ENCODE results near the gene KLRF1.
A peak's percentile ranks its signal among the peaks of the same experiment; 100 is the strongest.

The KLRF1 gene, protein sequence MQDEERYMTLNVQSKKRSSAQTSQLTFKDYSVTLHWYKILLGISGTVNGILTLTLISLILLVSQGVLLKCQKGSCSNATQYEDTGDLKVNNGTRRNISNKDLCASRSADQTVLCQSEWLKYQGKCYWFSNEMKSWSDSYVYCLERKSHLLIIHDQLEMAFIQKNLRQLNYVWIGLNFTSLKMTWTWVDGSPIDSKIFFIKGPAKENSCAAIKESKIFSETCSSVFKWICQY

DNA sequence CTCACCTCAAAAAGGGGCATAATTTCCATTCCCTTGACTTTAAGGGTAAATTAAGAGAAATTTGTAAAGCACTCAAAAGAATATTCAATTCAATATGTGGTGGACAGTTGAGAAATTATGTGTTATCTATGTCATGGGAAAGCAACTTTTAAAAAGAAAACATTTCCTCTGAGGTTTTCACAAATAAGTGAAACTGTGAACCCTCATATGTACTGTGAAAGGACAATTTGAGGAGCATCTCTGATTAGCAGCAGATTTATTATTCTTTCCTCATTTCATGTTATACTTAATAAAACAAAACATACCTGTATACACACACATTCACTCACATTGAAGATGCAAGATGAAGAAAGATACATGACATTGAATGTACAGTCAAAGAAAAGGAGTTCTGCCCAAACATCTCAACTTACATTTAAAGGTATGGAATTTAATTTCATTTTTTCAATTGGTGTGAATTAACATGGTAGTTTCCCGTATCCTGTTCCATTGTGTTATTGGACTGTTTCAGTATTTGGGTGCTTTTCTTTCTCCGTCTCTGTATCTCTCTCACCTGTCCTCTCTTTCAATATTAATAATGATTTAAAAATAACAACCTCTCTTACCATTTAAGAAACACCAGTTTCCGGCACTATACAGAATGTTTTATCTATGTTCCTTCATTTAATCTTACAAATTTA is at the start of gene KLRF1:
Gene KLRF1, plus strand, starts transcription at position 273 of the 680 bp plus-strand sequence. Its CDS starts 64 bp downstream, at position 337.
- DNase-seq (ENCODE audit: low spot score), result no peak

DNA sequence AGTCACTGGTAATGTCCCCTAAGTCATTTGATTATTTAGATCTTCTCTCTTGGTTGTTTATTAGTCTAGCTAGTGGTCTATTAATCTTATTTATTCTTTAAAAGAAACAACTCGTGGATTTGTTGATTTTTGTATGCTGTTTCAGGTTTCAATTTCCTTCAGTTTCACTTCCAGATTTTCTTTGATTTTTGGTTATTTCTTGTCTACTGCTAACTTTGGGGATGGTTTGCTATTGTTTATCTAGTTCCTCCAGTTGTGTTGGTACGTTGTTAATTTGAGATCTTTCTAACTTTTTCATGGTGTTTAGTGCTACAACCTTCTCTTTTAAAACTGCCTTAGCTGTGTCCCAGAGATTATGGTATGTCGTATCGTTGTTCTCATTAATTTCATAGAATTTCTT is 48.1 kb upstream of the KLRF1 start:
- DNase-seq (ENCODE audit: low spot score), result no peak

DNA sequence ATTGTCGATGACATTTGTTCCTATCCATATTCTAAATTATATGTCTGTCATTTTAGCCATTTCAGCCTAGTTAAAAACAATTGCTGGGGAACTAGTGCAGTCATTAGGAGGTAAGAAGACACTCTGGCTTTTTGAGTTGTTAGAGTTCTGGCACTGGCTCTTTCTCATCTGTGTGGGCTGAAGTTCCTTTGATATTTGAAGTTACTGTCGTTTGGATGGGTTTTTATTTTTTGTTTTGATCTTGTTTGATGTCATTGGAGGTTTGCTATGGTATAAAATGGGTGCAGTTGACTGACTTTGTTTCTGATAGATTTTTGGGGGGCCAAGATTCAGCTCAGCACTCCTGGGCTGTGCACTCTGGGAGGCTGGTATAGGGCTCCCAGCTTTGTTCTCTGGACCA is 45.9 kb upstream of the KLRF1 start:
- no peak for DNase-seq (ENCODE audit: low spot score)

DNA sequence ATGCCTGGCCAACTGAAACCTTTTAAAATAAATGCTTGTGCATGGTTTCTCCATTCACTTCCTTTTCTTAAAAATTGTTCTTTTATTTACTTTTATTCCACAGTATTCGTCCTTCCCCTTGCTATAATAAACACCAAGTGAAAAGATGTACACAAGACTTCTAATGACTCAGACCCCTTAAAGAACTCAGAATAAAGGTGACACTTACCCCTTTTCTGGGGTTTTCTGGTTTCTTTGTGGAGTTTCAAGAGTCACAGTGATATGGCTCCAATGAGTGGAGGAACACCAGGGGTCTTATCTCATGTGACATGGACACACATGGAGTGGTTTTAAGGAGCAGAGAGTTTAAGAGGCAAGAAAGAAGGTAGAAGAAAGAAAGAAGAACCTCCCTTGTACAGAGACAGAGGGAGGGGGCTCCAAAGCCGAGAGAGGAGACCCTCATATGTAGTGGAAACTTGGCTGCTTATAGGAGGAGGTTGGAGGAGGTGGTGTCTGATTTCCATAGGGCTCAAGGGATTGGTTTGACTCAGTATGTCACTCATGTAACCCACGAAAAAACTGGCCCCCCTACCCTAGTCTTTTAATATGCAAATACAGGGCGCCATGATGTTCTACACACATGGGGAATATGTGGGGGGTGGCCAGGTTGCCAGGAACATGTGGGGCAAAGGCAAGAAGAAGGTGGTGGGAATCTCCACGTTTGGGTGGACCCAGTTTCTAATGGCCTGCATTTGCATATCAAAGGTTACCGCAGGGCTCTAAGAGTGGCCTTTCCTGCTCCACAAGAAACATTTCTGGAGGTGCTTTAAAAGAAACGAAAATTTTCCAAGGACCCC is 44.5 kb upstream of the KLRF1 start:
- DNase-seq (ENCODE audit: low spot score), result no peak

DNA sequence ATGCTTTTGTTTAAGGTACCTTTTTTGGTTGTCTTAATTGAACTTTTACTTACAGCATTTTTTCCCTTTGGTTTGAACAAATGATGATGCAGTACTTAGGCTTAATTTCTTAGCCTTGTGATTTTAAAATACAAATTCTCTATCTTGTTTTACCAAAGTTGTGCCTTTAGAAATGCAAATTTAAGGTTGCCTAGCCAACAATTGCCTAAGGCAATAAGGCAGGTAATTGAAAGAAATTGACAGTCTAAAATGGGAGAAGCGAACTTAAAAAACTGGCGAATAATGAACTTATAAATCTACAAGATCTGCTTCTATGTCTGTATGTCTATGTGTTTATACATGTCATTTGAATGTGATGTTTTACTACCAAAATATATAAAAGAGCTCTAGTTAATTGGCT is 43.0 kb upstream of the KLRF1 start:
- no peak for DNase-seq (ENCODE audit: low spot score)

DNA sequence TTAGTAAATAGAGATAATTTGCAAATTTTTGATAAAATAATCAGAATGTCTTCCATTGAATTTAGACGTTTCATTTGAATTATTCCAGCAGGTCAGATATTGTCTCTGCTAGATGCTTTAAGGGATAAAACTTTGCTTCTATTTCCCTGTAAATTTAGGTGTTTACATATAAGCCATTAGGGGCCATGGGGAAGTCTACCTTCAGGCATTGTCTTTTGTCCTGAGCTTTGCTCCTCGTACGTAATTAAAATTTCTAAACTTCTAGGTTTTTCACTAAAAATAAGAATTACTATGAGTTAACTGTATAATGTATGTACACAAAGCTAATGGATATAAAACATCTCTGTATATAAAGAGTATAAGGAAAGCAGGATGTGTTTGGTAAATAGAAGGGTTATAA is 42.5 kb upstream of the KLRF1 start:
- no peak for DNase-seq (ENCODE audit: low spot score)

DNA sequence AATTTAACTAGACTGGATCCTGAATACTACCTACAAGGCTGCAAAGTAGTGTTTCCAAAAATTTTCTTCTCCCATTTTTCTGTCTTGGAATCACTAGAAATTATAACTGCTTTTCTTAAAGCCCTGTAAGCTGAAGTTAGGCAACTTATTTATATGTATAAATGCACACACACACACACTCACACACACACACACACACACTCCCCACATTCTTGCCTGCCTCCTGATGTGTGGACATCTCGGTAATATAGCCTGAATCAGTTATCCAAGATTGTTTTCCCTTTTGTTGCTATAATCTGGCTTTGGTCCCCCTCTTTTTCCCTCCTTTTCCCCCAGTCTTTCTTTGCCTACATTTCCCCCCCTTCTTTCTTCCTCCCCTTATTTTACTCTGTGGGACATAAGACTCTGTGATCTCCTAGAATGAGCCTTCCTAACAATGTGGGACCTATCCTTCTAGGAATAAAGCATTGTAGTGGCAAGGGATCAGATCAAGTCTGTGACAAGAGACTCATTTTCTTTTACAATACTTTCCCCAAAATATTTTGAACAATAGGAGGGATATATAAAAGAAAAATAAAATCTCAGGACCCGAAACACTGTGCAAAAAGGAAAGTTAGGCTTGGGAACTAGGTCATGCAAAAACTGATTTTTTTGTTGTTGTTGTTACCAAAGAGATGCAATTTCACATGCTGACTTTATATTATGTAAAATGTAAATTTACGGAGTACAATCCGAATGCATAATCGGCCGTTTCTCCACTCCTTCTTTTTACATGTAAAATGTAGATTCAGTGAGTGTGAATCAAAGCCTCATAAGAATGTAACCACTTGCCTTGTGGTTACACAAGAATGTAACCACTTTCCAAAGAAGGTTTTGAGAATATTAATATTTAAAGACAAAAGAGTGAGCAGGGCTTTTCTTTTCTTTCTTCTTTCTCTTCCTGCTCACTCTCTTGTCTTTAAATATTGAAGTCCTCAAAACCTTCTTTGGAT is 40.3 kb upstream of the KLRF1 start:
- no peak for DNase-seq (ENCODE audit: low spot score)

DNA sequence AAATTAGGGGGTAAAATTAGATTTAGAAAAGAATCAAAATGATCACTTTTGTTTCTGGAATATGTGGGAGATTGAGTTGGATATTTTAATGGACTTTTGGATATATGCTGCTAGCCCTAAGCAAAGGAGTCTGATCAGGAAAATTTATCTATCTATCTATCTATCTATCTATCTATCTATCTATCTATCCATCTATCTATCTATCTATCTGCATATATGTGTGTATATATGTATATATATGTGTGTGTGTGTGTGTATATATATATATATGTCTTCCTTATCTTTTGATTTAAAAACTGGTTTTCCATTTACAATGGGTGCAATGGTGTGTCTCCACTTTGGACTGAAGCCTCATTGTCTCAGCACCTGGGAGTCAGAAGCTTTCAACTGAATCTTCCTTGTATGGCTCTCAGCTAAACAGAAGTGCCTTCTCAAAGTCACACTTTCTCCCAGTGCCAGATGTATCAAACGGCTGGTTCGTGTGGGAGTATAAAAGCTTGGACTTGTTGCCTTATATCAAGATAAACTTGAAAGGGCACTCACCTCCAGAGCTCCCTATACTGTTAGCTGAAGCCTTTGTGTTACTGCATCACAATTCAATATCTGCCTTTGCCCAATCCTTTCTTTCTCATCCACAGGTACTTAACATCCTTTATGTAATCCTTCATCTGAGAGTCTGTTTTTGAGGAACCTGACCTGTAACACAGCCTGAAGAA is 34.9 kb upstream of the KLRF1 start:
- DNase-seq (ENCODE audit: low spot score), result no peak

DNA sequence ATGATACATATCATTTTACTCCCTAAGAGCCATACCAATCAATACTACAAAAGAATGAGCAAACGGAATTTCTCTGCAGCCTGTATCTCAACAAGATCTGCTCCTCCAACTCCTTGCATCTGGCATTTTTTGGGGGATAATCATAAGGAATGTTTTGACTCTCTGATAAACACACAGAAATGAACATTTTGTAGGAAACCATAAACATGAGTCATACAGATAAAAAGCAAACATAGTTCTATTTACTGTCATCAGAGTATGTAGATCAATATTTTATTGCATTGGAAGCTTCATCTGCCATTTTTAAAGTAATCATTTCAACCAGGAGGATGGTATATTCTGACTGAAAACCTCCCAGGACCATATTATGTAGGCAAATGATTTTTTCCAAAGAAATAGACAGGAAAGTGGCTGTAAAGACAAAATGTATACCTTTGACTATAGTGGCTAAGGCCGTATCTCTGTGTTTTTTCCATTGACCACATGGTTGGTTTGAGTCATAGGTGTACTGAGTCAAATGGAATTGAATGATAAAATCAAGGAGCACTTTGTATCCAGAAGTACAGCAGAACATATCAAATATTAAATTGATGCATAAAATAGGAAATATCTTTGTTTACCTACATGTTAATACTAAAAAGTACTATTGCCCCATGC is 34.2 kb upstream of the KLRF1 start:
- no peak for DNase-seq (ENCODE audit: low spot score)

DNA sequence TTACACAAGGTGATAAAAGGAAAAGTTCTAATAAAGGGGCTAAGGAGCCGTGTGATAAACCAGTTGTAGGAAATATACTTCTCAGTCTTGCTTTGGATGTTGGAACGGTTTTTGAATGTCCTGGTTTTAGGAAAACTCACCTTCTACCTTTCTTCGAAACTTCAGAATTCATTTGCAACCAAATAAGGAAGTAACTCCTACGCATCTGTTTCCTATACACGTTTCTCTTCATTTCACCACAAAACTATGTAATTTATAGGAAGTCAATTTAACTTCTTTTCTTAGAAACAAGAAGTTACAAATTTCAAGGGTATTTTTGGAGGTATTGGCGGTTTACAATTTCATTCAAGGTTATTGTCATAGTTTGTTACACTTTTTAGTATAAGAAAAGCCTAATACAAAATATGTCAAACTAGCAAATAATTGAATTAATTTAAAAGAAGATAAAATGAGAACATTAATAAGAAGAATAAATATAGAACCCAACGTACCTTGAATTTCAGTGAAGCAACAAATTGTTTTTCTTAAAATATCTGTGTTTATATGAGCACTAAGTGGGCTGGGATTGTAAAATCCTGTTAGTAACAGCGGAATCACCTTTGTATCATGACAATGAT is 33.4 kb upstream of the KLRF1 start:
- DNase-seq (ENCODE audit: low spot score), result no peak

DNA sequence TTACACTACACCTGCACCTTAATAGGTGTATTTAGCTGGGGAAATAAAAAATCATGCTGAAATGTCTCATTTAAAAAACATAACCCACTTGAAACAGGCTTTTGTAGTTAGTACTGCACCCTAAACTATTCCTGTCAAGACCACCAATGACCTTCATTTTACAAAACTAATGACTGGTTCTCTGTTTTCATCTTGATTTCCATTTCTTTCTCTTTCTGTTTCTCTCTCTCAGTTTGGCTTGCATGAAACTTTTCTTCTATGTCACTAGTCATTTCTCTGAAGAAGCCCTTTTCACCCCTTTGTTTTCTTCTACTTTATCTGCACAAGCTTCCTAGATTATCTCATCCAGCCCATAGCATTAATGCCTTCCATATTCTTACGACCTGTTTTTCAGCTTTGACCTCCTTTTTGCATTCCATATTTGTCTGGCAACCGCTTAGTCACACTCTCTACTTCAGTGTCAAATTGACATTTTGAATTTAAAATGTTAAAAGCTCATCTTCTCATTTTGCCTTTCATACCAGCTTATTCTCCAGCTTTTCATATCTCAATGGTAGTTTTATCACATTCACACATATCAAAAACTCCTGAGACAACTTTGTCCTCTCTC is 32.7 kb upstream of the KLRF1 start:
- no peak for DNase-seq (ENCODE audit: low spot score)

DNA sequence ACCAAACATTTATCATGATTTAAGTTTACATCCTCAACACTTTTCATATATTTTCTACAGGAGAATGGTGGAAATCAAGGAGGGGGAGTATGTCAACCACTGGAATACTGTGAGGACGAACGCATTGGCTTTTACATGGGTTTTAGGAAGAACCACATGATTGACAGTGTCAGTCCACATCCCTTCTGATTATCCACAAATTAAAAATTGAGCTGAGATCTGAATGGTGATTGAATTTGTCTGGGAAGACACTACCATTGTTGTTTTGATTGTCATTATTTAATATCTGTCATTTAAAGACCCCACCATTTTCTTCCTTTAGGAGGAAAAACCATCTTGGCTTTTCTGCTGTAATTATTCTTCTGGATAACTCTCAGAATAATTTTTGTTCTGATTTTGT is 31.3 kb upstream of the KLRF1 start:
- no peak for DNase-seq (ENCODE audit: low spot score)

DNA sequence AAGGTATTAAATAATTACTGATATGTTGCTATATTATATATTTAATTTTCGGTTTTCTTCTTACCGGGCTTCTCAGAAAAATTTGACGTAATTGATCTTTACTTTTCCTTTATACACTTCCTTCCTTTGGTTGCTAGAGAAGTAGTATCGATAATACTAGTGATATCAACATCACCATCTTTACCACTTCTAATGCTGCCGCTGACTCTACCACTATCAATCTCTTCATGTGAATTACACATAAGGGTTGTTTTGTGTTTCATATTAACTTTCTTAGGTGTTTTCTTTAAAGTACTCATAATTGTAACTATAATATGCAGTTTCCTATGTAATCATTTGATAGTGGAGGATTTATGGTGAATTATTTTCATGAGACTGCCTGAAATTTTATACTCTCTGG is 30.9 kb upstream of the KLRF1 start:
- DNase-seq (ENCODE audit: low spot score), result no peak

DNA sequence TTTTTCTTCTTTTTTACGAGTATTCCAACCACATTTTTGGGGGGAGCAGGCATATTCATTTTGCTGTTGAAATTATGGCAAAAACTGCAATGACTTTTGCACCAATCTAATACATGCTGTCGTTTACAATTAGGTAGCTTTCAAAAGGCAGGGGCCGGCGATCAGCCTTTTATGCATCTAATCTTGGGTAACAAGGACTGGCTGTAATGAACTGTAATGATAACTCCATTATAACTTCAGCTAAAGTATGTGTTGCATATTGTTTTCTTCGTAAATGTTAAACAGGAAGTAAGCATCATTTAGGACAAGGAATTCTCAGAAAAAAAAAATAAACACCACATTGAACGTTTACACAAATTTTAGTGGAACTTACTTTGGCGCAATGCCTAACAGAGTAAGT is 30.3 kb upstream of the KLRF1 start:
- no peak for DNase-seq (ENCODE audit: low spot score)

DNA sequence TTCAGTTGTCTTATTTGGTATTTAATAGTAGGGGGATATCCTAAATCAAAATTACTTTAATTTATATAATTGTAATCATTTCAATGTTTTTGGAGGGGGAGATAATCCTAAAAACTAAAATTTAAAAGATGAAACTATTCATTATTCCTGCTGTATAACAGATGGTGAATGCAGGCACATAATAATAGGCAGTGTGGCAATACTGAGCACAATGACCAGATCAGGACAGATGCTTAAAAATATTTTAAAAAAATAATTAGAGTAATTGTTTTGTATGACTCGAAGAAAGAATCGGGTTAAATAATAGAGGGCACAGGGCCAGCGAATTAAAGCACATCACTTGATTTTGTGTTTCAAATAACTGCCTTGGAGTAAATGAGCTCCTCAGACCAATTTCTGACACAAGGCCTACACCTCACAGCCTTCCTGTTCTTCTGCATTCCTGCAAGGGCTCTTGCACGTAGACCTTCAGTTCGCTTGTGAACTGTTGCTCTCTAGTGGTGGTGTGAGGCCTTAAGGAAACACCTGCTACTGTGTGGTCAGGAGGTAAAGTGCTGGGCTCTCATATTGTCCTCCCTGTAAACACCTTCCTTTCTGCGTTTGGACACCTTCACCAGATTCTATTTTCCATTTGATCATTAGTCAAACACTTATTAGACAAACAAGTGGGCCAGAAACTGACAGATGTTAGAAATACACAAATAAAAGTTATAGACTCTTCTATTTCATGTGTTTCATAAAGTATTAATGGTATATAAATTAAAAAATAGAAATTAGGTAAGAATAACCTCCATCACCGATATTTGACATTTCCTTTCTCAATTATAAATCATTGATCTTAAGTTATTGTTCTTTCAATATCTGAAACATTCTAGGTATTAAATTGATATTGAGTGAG is 29.3 kb upstream of the KLRF1 start:
- peak; percentile 76 for DNase-seq (ENCODE audit: low spot score)

DNA sequence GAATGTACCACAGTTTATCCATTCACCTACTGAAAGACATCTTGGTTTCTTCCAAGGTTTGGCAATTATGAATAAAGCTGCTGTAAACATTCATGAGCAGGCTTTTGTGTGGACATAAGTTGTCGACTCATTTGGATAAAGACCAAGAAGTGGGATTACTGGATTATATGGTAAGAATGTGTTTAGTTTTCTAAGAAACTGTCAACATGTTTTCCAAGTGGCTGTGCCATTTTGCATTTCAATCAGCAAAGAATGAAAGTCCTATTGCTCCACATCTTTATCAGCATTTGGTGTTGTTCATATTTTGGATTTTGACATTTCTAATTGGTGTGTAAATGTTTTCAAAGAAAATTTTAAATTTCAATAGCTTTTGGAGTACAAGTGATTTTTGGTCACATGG is 27.3 kb upstream of the KLRF1 start:
- no peak for DNase-seq (ENCODE audit: low spot score)

DNA sequence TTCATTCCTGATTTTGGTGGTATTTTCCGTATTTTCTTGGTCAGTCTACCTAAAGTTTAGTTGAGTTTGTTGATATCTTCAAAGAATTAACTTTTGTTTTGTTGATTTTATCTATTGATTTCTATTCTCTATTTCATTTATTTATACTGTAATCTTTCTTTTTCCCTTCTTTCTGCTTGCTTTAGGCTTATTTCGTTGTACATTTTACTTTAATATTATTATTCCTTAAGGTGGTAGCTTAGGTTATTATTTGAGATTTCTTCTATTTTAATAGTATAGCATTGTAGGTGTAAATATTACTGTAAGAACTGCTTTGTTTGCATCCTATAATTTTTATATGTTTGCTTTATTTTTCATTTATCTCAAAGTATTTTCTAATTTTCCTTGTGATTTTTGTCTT is 21.4 kb upstream of the KLRF1 start:
- DNase-seq (ENCODE audit: low spot score), result no peak

DNA sequence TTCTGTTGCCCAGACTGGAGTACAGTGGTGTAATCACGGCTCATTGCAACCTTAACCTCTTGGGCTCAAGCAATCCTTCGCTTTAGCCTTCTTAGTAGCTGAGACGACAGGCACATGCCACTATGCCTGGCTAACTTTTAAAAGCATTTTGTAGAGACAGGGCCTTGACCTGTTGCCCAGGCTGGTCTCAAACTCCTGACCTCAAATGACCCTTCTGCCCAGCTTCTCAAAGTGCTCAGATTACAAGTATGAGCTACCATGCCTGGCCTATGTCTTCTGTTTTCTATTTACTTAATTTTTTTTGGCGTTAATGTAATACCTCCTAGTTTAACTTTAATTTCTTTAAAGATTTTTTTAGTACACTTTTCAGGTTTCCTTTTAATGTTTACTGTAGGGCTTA is 20.6 kb upstream of the KLRF1 start:
- no peak for DNase-seq (ENCODE audit: low spot score)

DNA sequence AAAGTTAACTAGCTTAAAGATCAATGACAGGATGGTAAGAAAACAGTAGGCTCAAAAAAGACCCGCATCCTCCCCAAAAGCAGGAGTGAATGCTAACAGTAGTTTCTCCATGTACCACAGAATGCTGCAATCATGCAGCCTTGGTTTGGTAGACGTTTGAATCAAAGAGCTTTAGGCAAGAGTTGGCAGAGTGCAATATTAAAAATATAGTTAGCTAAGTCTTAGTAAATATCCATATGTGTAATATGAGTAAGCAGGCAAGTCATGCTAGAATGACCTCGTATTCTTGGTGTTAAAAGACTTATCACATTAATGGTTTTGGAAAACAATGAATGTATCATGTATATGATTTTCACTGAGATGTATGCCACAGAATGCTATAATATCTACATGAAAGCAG is 18.8 kb upstream of the KLRF1 start:
- DNase-seq (ENCODE audit: low spot score), result no peak

All from hematopoietic multipotent progenitor cell treated with erythropoietin and hydrocortisone succinate and interleukin-3 and kit ligand, for 15 days (in vitro differentiated cells).